Stimulated activated CD4-positive, alpha-beta T cell treated with anti-CD3 and anti-CD28 coated beads, TNF-alpha, amount 100 ng/mL, for 1 hour (primary cell): Measurements from ENCODE around the gene HMGA1.
A peak's percentile ranks its signal among the peaks of the same experiment; 100 is the strongest.

Experiments
- DNase-seq, 3 donors: peaks; one replicate each; pipeline ENCODE4 v3.0.0-alpha.2; 2020; ENCODE audit warnings: low read depth in 3 of 3, low spot score in 1 of 3

The HMGA1 gene

GRCh38 chr6:34236443-34237315 is at the start of gene HMGA1:
Gene HMGA1, plus strand, starts transcription at chr6:34236873. Its CDS starts 3,908 bp downstream, at chr6:34240781.
- peak; percentile 81 to 91 (median 87) for DNase-seq

GRCh38 chr6:34189806-34190503 is 46.7 kb upstream of the HMGA1 start:
- peak; percentile 30 to 37 (median 32) for DNase-seq

GRCh38 chr6:34190504-34191122 is 46.1 kb upstream of the HMGA1 start:
- DNase-seq, result no peak

- DNase-seq, result no peak
Observed at GRCh38 chr6:34194772-34195171, 41.9 kb upstream of the HMGA1 start.

GRCh38 chr6:34195726-34196115 is 41.0 kb upstream of the HMGA1 start:
- no peak for DNase-seq

- DNase-seq, result peak; percentile 75 to 93 (median 87)
Observed at GRCh38 chr6:34196116-34196832, 40.4 kb upstream of the HMGA1 start.

GRCh38 chr6:34196833-34197195 is 39.9 kb upstream of the HMGA1 start:
- no peak for DNase-seq

GRCh38 chr6:34200340-34200971 is 36.2 kb upstream of the HMGA1 start:
- DNase-seq, result no peak

GRCh38 chr6:34201455-34202107 is 35.1 kb upstream of the HMGA1 start:
- DNase-seq, result no peak

- DNase-seq, result no peak
Observed at GRCh38 chr6:34202329-34203201, 34.1 kb upstream of the HMGA1 start.

GRCh38 chr6:34204693-34205092 is 32.0 kb upstream of the HMGA1 start:
- no peak for DNase-seq

GRCh38 chr6:34205466-34205865 is 31.2 kb upstream of the HMGA1 start:
- DNase-seq, result no peak

GRCh38 chr6:34205916-34206315 is 30.8 kb upstream of the HMGA1 start:
- no peak for DNase-seq

GRCh38 chr6:34206726-34207125 is 29.9 kb upstream of the HMGA1 start:
- DNase-seq, result no peak

- no peak for DNase-seq
Observed at GRCh38 chr6:34207695-34208443, 28.8 kb upstream of the HMGA1 start.

GRCh38 chr6:34213772-34214171 is 22.9 kb upstream of the HMGA1 start:
- no peak for DNase-seq

GRCh38 chr6:34218691-34219090 is 18.0 kb upstream of the HMGA1 start:
- no peak for DNase-seq

- no peak for DNase-seq
Observed at GRCh38 chr6:34223381-34223955, 13.2 kb upstream of the HMGA1 start.
